Neural cell (in vitro differentiated cells): ENCODE results near the gene C21orf58. TPM values are rescaled to one million over a fixed set of nuclear protein-coding genes. Genes with fewer than 3 reads are reported as not detected.

Experiments
- H2AFZ ChIP-seq: fragments of 200-600, 300-800 bp; sonication (generic), shearing (Covaris generic); 2 replicates; pipeline ENCODE4 v1.6.0; 2014; ENCODE audit warnings: low read depth, mild to moderate bottlenecking, antibody characterized with exemption, low read length, moderate library complexity
- H3F3A ChIP-seq: fragments of 200-600 bp; shearing (Covaris generic); 2 replicates; pipeline ENCODE4 v1.6.1; 2016; ENCODE audit warnings: mild to moderate bottlenecking, moderate library complexity, mixed read lengths, antibody characterized with exemption, low read length; ENCODE audit not compliant: insufficient read depth, poor library complexity, severe bottlenecking
- H3K27ac ChIP-seq: fragments of 200-600, 300-800 bp; sonication (generic), shearing (Covaris generic); 2 replicates; pipeline ENCODE4 v1.5.1; 2014; ENCODE audit warnings: mild to moderate bottlenecking, low read length, moderate library complexity
- H3K27me3 ChIP-seq: fragments of 300-800, 200-600 bp; sonication (generic), shearing (Covaris generic); 2 replicates; pipeline ENCODE4 v1.6.0; 2014; ENCODE audit warnings: mild to moderate bottlenecking, low read depth, low read length, moderate library complexity; ENCODE audit not compliant: insufficient read depth
- H3K36me3 ChIP-seq: fragments of 300-800, 200-600 bp; sonication (generic), shearing (Covaris generic); 2 replicates; pipeline ENCODE4 v1.5.1; 2014; ENCODE audit warnings: mild to moderate bottlenecking, antibody characterized with exemption, low read length, moderate library complexity; ENCODE audit not compliant: insufficient read depth
- H3K4me2 ChIP-seq: fragments of 300-800, 200-600 bp; sonication (generic), shearing (Covaris generic); 2 replicates; pipeline ENCODE4 v1.6.0; 2014; ENCODE audit warnings: mild to moderate bottlenecking, low read length
- H3K4me3 ChIP-seq: fragments of 300-800, 200-600 bp; sonication (generic), shearing (Covaris generic); 2 replicates; pipeline ENCODE4 v1.5.1; 2014; ENCODE audit warnings: mild to moderate bottlenecking, low read length, moderate library complexity
- H3K79me2 ChIP-seq: fragments of 200-600 bp; shearing (Covaris generic); replicated peaks from 2 replicates; pipeline ENCODE4 v1.6.0; 2014; ENCODE audit warnings: mild to moderate bottlenecking, low read length, moderate library complexity; ENCODE audit not compliant: insufficient read depth
- H3K9ac ChIP-seq: fragments of 300-800, 200-600 bp; sonication (generic), shearing (Covaris generic); 2 replicates; pipeline ENCODE4 v1.6.1; 2016; ENCODE audit warnings: mild to moderate bottlenecking, low read length, mixed read lengths
- H3K9me2 ChIP-seq: fragments of 200-600 bp; shearing (Covaris generic); 2 replicates; pipeline ENCODE4 v1.6.1; 2016; ENCODE audit warnings: mild to moderate bottlenecking, low read length, mixed read lengths; ENCODE audit not compliant: insufficient read depth
- H3K9me3 ChIP-seq: fragments of 200-600, 300-800 bp; sonication (generic), shearing (Covaris generic); 2 replicates; pipeline ENCODE4 v1.6.1; 2016; ENCODE audit warnings: mild to moderate bottlenecking, mixed run types, low read length, moderate library complexity, mixed read lengths
- H4K20me1 ChIP-seq: fragments of 200-600 bp; shearing (Covaris generic); 2 replicates; pipeline ENCODE4 v1.6.1; 2016; ENCODE audit warnings: mild to moderate bottlenecking, mixed run types; ENCODE audit not compliant: insufficient read depth
- CTCF ChIP-seq: fragments of 450-650 bp; IDR thresholded peaks from 2 replicates; pipeline ENCODE4 v1.5.1; 2014; ENCODE audit warnings: antibody characterized with exemption, mild to moderate bottlenecking, moderate library complexity; ENCODE audit not compliant: poor library complexity, severe bottlenecking
- EP300 ChIP-seq: fragments of 450-650 bp; conservative IDR thresholded peaks from 2 replicates; pipeline ENCODE4 v1.6.1; 2014; ENCODE audit warnings: antibody characterized with exemption, mild to moderate bottlenecking, moderate library complexity; ENCODE audit not compliant: poor library complexity, severe bottlenecking
- EZH2 ChIP-seq: fragments of 200-600, 300-800 bp; shearing (Covaris generic), sonication (generic); IDR thresholded peaks from 2 replicates; pipeline ENCODE4 v1.6.1; 2014; ENCODE audit warnings: antibody characterized with exemption, low read length, borderline replicate concordance, mild to moderate bottlenecking; ENCODE audit not compliant: insufficient read depth, poor library complexity, severe bottlenecking
- MXI1 ChIP-seq: fragments of 450-650 bp; conservative IDR thresholded peaks from 2 replicates; pipeline ENCODE4 v1.6.1; 2014; ENCODE audit warnings: antibody characterized with exemption, mild to moderate bottlenecking; ENCODE audit not compliant: poor library complexity, severe bottlenecking
- POLR2AphosphoS5 ChIP-seq: IDR thresholded peaks from 2 replicates; pipeline ENCODE4 v1.6.1; 2012
- RAD21 ChIP-seq: fragments of 450-650 bp; conservative IDR thresholded peaks from 2 replicates; pipeline ENCODE4 v1.6.1; 2014; ENCODE audit warnings: antibody characterized with exemption, mild to moderate bottlenecking, moderate library complexity
- REST ChIP-seq: IDR thresholded peaks from 2 replicates; pipeline ENCODE4 v1.6.1; 2012; ENCODE audit warnings: borderline replicate concordance
- SMC3 ChIP-seq: fragments of 450-650 bp; conservative IDR thresholded peaks from 2 replicates; pipeline ENCODE4 v1.6.1; 2014; ENCODE audit warnings: antibody characterized with exemption, mild to moderate bottlenecking, moderate library complexity; ENCODE audit not compliant: poor library complexity
- TAF1 ChIP-seq: IDR thresholded peaks from 2 replicates; pipeline ENCODE4 v1.6.1; 2012; ENCODE audit warnings: low read depth
- polyA plus RNA-seq: library from polyadenylated mRNA; depleted of rRNA; stranded (reverse); fragments of >200 nt; gene quantifications from 2 replicates; pipeline ENCODE4 v1.2.3, GENCODE V29; 2014

The C21orf58 gene
- polyA plus RNA-seq, 1 donor from 2014 or later = 3.0 TPM

GRCh38 chr21:46327711-46328110 lies 4.0 kb upstream of the C21orf58 start:
- peaks cover 37% of the 10 kb centered on the region for H3K79me2 ChIP-seq
- H3K9ac ChIP-seq = no peak overlapping the region
- no peak overlapping the region for H3K4me2 ChIP-seq
- no peak overlapping the region for H3K27ac ChIP-seq
- no peak overlapping the region for H3K4me3 ChIP-seq
- H3K9me3 ChIP-seq = no peaks in the 10 kb centered on the region
- no peaks in the 10 kb centered on the region for H3K9me2 ChIP-seq
- H3F3A ChIP-seq = no peaks in the 10 kb centered on the region
- no peaks in the 10 kb centered on the region for H3K27me3 ChIP-seq
- no peak overlapping the region for H2AFZ ChIP-seq
- TF ChIP-seq MXI1 (no peak), REST (no peak), EP300 (no peak), SMC3 (no peak), RAD21 (no peak), POLR2AphosphoS5 (no peak), CTCF (no peak), TAF1 (no peak), EZH2 (no peak)
- H4K20me1 ChIP-seq = no peaks in the 10 kb centered on the region
- H3K36me3 ChIP-seq = no peaks in the 10 kb centered on the region

DNA sequence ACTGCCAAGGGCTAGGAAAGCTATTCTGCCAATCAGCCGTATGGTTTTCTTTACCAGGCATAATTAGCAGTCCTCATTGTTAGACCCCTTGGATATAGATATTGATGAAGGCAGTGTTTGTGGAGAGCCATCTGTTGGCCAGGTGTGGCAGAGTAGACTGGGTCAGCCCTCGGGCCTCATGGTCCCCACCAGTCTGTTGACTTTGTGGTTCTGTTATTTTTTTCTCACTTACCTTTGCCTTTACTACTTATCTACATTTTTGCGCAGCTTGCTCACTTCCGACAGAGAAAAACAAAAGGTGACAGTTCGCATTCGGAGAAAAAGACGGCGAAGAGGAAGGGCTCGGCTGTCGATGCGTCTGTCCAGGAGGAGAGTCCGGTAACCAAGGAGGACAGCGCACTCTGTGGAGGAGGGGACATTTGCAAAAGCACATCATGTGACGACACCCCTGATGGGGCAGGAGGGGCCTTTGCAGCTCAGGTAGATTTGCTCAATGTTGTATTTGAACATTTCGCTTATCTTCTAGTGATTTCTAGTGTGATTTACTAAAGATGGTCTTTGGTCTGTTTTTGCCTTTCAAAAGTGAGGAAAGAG lies 2.5 kb upstream of the C21orf58 start:
- H3K4me2 ChIP-seq = peak overlapping the region; percentile 49
- H3K4me3 ChIP-seq = peak overlapping the region; percentile 83
- H3K9ac ChIP-seq = no peak overlapping the region
- H2AFZ ChIP-seq = no peak overlapping the region
- H3K27ac ChIP-seq = peak overlapping the region; percentile 74
- no peaks in the 10 kb centered on the region for H3K27me3 ChIP-seq
- TF ChIP-seq CTCF (no peak), REST (no peak), EZH2 (no peak), SMC3 (no peak), TAF1 (no peak), POLR2AphosphoS5 (no peak), RAD21 (no peak), MXI1 (no peak), EP300 (no peak)
- H3K9me2 ChIP-seq = no peaks in the 10 kb centered on the region
- H3K79me2 ChIP-seq = peaks cover 47% of the 10 kb centered on the region
- no peaks in the 10 kb centered on the region for H3K36me3 ChIP-seq
- no peaks in the 10 kb centered on the region for H3F3A ChIP-seq
- no peaks in the 10 kb centered on the region for H3K9me3 ChIP-seq
- no peaks in the 10 kb centered on the region for H4K20me1 ChIP-seq
